ENCODE results near the gene IRF2. TPM values are rescaled to one million over a fixed set of nuclear protein-coding genes. Genes with fewer than 3 reads are reported as not detected.
A peak's percentile ranks its signal among the peaks of the same experiment; 100 is the strongest.

The IRF2 gene
- total and polyA plus RNA-seq, 9 donors, result 27.8 to 68.4 (median 40.7) TPM

GRCh38 chr4:184475096-184475461, 729 bp upstream of the IRF2 start:
- 0 to 1% (median 1%) methylated on average over 17 of the region's 17 CpGs for WGBS, 3 donors
- H3K9me3 ChIP-seq, result no peaks in the 10 kb centered on the region
- DNase-seq, result peak; percentile 60 to 75 (median 71)
- H3K27me3 ChIP-seq, result no peaks in the 10 kb centered on the region
- H3K4me1 ChIP-seq (ENCODE audit: insufficient read depth), result peaks cover 1% of the 10 kb centered on the region
- intact Hi-C loops (cut with DNase I), result loop anchor here (2.0 to 10.0 kb wide), 7 partner anchors 60 to 190 kb away; no protein-coding TSS in a partner anchor
- H3K27ac ChIP-seq, result peak overlapping the region; percentile 89 to 95
- TF ChIP-seq, protein P1, sequence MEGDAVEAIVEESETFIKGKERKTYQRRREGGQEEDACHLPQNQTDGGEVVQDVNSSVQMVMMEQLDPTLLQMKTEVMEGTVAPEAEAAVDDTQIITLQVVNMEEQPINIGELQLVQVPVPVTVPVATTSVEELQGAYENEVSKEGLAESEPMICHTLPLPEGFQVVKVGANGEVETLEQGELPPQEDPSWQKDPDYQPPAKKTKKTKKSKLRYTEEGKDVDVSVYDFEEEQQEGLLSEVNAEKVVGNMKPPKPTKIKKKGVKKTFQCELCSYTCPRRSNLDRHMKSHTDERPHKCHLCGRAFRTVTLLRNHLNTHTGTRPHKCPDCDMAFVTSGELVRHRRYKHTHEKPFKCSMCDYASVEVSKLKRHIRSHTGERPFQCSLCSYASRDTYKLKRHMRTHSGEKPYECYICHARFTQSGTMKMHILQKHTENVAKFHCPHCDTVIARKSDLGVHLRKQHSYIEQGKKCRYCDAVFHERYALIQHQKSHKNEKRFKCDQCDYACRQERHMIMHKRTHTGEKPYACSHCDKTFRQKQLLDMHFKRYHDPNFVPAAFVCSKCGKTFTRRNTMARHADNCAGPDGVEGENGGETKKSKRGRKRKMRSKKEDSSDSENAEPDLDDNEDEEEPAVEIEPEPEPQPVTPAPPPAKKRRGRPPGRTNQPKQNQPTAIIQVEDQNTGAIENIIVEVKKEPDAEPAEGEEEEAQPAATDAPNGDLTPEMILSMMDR (IDR thresholded peaks at IDR 0.05), result no peak
- TF ChIP-seq POLR2A (IDR thresholded peaks at IDR 0.05) (no peak), EP300 (IDR thresholded peaks at IDR 0.05) (no peak)
- no peaks in the 10 kb centered on the region for H3K36me3 ChIP-seq
- H3K4me3 ChIP-seq, result peak overlapping the region; percentile 67

DNA sequence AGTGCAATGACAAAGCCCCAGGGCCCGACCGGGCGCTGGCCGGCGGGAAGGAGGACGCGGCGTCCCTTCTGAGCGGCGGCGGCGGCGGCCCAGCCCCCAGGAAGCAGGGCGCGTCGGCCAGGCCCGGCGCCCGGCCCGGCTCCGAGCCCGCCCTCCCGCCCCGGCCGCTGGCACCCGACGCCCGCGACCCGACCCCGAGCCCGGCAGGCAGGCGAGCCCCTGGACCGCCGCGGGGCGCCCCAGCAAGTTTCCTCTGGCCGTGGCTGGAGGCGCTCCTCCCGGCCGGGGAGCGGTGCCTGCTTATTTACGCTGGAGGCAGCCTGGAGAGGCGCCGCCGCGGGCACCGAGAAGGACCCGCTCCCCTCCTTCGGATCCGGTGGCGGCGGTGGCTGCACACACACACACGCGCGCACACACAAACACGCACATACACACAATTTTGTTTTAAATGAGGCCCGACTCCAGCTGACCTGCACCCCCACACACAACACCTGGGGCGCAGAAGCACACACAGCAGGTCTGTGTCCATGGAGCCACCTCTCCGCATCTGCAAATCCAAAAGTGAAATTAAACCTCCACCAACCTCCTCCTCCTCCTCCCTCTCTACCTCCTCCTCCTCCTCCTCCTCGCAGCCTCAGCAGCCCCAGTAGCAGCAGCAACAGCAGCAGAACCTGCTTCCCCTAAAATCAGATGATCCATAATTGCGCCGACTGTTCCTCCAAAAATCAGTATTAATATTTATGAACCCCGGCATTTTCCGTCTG, 669 bp downstream of the IRF2 start:
- 0 to 1% (median 0%) methylated on average over 31 to 65 of the region's 65 CpGs for WGBS, 3 donors
- Histone ChIP-seq H3K4me3 (peak overlapping the region; percentile 67), H3K27ac (peak overlapping the region; percentile 91 to 95), H3K9me3 (no peaks in the 10 kb centered on the region), H3K36me3 (no peaks in the 10 kb centered on the region), H3K4me1 (ENCODE audit: insufficient read depth) (peaks cover 3% of the 10 kb centered on the region), H3K27me3 (no peaks in the 10 kb centered on the region)
- DNase-seq, result peak; percentile 31 to 63 (median 59)
- intact Hi-C loops (cut with DNase I), result loop anchor here (2.0 to 10.0 kb wide), 8 partner anchors 61 to 189 kb away; no protein-coding TSS in a partner anchor
- TF ChIP-seq POLR2A (IDR thresholded peaks at IDR 0.05) (no peak), EP300 (IDR thresholded peaks at IDR 0.05) (no peak)
- TF ChIP-seq, protein P1 (IDR thresholded peaks at IDR 0.05), result no peak

DNA sequence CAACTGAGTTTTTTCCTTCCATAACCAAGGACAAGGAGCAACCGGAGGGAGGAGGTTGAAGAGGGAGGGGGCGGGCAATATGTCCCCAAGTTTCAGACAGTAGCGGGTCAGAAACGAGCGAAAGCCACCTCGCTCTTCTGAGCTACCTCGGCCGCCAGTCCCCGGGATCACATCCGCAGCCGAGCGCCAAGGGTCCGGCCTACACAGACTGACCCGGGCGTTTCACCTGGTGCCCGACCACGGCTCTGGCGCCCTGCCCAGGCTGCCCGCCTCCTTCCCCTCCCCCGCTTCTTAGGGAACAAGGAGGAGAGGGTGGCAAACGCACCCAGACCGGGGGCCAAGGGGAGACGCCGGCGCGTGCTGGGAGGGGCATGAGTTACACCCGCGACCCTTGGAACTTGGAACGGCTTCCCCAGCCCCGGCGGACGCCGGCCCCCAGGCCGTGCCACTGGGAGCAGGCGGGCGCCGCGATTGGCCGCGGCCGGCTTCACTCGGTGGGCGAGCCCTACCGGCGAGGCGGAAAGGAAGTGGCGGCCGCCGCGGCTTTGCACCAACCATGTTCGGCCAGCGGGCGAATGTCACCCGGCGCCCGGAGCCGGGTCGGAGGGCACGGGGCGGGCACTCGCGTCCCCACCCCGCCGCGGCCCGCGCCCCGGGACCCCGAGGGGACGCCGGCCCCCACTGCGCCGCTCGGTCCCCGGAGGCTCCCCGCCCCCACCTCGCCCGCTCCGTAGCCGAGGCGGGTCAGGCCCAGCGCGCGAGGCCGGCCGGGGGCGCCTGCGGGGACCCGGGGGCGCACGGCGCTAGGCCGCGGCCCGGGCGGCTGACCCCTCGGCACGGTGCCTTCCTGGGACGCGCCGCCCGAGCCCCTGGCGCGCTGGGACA, 1.5 kb downstream of the IRF2 start:
- no peaks in the 10 kb centered on the region for H3K36me3 ChIP-seq
- H3K4me1 ChIP-seq (ENCODE audit: insufficient read depth), result peaks cover 3% of the 10 kb centered on the region
- H3K27ac ChIP-seq, result peak overlapping the region; percentile 91 to 95
- DNase-seq, result peak; percentile 65 to 84 (median 77)
- TF ChIP-seq, protein P1 (IDR thresholded peaks at IDR 0.05), result peak in 1 of 3 donors; percentile 11
- no peak for TF ChIP-seq EP300 (IDR thresholded peaks at IDR 0.05)
- peak; percentile 11 for TF ChIP-seq POLR2A (IDR thresholded peaks at IDR 0.05)
- H3K27me3 ChIP-seq, result no peaks in the 10 kb centered on the region
- peak overlapping the region; percentile 67 for H3K4me3 ChIP-seq
- 0 to 1% (median 1%) methylated on average over 25 to 104 of the region's 104 CpGs for whole genome bisulfite sequencing, 3 donors
- H3K9me3 ChIP-seq, result no peaks in the 10 kb centered on the region
- intact Hi-C loops (cut with DNase I), result loop anchor here (2.0 to 10.0 kb wide), 7 partner anchors 62 to 188 kb away; no protein-coding TSS in a partner anchor

DNA sequence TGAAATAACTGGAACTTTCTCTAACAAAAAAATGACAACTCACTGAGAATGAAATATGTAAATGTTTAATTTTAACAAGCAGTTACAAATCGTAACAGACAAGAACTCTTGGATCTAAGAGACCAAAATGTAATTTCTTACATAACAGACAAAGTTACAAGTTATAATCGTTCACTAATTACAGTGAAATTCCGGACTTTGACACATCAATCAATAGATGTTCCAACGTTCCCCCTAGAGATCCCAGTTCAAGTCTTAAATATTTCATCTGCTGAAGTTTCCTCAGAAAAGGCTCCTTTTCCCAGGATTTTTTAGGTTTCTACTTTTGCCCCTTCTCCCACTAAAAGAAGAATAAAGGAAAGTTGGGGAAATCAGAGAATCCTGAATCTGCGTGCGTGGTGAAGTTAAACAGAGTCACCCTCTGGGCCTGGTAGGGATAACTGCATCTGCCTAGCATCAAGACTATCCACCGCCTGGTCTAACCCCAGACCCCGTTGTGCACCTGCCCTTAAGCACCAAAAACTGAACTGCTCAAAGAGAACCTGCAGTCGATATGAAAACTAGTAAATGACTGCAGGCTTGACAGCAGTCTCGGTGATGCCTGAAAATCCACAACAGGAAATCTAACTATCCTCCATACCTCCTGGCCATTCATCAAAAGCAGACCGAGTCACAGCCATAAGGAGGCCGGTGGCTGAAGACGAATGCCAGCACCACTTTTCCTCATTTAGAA, 2.3 kb downstream of the IRF2 start:
- Histone ChIP-seq H3K4me3 (peak overlapping the region; percentile 67), H3K27ac (peak overlapping the region; percentile 91 to 95), H3K9me3 (no peaks in the 10 kb centered on the region), H3K36me3 (no peaks in the 10 kb centered on the region), H3K27me3 (no peaks in the 10 kb centered on the region), H3K4me1 (ENCODE audit: insufficient read depth) (peaks cover 4% of the 10 kb centered on the region)
- TF ChIP-seq, protein P1 (IDR thresholded peaks at IDR 0.05), result no peak
- TF ChIP-seq EP300 (IDR thresholded peaks at IDR 0.05) (no peak), POLR2A (IDR thresholded peaks at IDR 0.05) (no peak)
- intact Hi-C loops (cut with DNase I), result loop anchor here (2.0 to 10.0 kb wide), 7 partner anchors 63 to 187 kb away; no protein-coding TSS in a partner anchor
- 11 to 14% (median 11%) methylated on average over 13 of the region's 13 CpGs for WGBS, 3 donors
- no peak for DNase-seq

Data from ovary (tissue), 9 donors.